Measurements from ENCODE around the gene RTN4R.
"Not testable (repeated sequence)": the region's sequence is repeated elsewhere in the genome, so short reads cannot be mapped to it uniquely, and the experiment has no call there.

RTN4R gene

GRCh38 chr22:20303229-20303534 lies 35.1 kb upstream of the RTN4R start:
- peaks cover 28% of the 10 kb centered on the region for H3K27me3 ChIP-seq (ENCODE audit: control insufficient read depth, insufficient read depth, low read length)
- H3K9ac ChIP-seq (ENCODE audit: low read depth, low read length); H3K4me1 ChIP-seq (ENCODE audit: control insufficient read depth, insufficient read depth, low read length); H3K36me3 ChIP-seq (ENCODE audit: control insufficient read depth, insufficient read depth, low read length); H3K9me3 ChIP-seq (ENCODE audit: control insufficient read depth, insufficient read depth, low read length); H3K27ac ChIP-seq (ENCODE audit: low read depth, low read length); H3K4me3 ChIP-seq (ENCODE audit: low read depth, low read length): not testable (repeated sequence)

- Histone ChIP-seq H3K9me3 (ENCODE audit: control insufficient read depth, insufficient read depth, low read length) (no peaks in the 10 kb centered on the region), H3K9ac (ENCODE audit: low read depth, low read length) (no peak overlapping the region), H3K27ac (ENCODE audit: low read depth, low read length) (no peak overlapping the region), H3K27me3 (ENCODE audit: control insufficient read depth, insufficient read depth, low read length) (peaks cover 34% of the 10 kb centered on the region), H3K36me3 (ENCODE audit: control insufficient read depth, insufficient read depth, low read length) (no peaks in the 10 kb centered on the region), H3K4me3 (ENCODE audit: low read depth, low read length) (no peak overlapping the region), H3K4me1 (ENCODE audit: control insufficient read depth, insufficient read depth, low read length) (no peaks in the 10 kb centered on the region)
Observed at GRCh38 chr22:20302438-20303228, 34.5 kb upstream of the RTN4R start.

GRCh38 chr22:20299746-20300136 lies 31.6 kb upstream of the RTN4R start:
- H3K9ac ChIP-seq (ENCODE audit: low read depth, low read length), result no peak overlapping the region
- peaks cover 48% of the 10 kb centered on the region for H3K27me3 ChIP-seq (ENCODE audit: control insufficient read depth, insufficient read depth, low read length)
- H3K4me1 ChIP-seq (ENCODE audit: control insufficient read depth, insufficient read depth, low read length), result no peaks in the 10 kb centered on the region
- H3K4me3 ChIP-seq (ENCODE audit: low read depth, low read length), result peak overlapping the region; percentile 64
- H3K36me3 ChIP-seq (ENCODE audit: control insufficient read depth, insufficient read depth, low read length), result no peaks in the 10 kb centered on the region
- H3K27ac ChIP-seq (ENCODE audit: low read depth, low read length), result no peak overlapping the region
- no peaks in the 10 kb centered on the region for H3K9me3 ChIP-seq (ENCODE audit: control insufficient read depth, insufficient read depth, low read length)

GRCh38 chr22:20298803-20299745 lies 31.0 kb upstream of the RTN4R start:
- Histone ChIP-seq H3K9ac (ENCODE audit: low read depth, low read length) (no peak overlapping the region), H3K4me3 (ENCODE audit: low read depth, low read length) (peak overlapping the region; percentile 74), H3K27ac (ENCODE audit: low read depth, low read length) (no peak overlapping the region), H3K27me3 (ENCODE audit: control insufficient read depth, insufficient read depth, low read length) (peaks cover 48% of the 10 kb centered on the region), H3K4me1 (ENCODE audit: control insufficient read depth, insufficient read depth, low read length) (no peaks in the 10 kb centered on the region), H3K36me3 (ENCODE audit: control insufficient read depth, insufficient read depth, low read length) (no peaks in the 10 kb centered on the region), H3K9me3 (ENCODE audit: control insufficient read depth, insufficient read depth, low read length) (no peaks in the 10 kb centered on the region)

GRCh38 chr22:20298110-20298802 lies 30.1 kb upstream of the RTN4R start:
- H3K27me3 ChIP-seq (ENCODE audit: control insufficient read depth, insufficient read depth, low read length), result peaks cover 48% of the 10 kb centered on the region
- no peaks in the 10 kb centered on the region for H3K9me3 ChIP-seq (ENCODE audit: control insufficient read depth, insufficient read depth, low read length)
- no peaks in the 10 kb centered on the region for H3K36me3 ChIP-seq (ENCODE audit: control insufficient read depth, insufficient read depth, low read length)
- H3K27ac ChIP-seq (ENCODE audit: low read depth, low read length), result no peak overlapping the region
- H3K4me1 ChIP-seq (ENCODE audit: control insufficient read depth, insufficient read depth, low read length), result no peaks in the 10 kb centered on the region
- no peak overlapping the region for H3K9ac ChIP-seq (ENCODE audit: low read depth, low read length)
- peak overlapping the region; percentile 74 for H3K4me3 ChIP-seq (ENCODE audit: low read depth, low read length)

- no peaks in the 10 kb centered on the region for H3K4me1 ChIP-seq (ENCODE audit: control insufficient read depth, insufficient read depth, low read length)
- no peak overlapping the region for H3K27ac ChIP-seq (ENCODE audit: low read depth, low read length)
- H3K9me3 ChIP-seq (ENCODE audit: control insufficient read depth, insufficient read depth, low read length), result no peaks in the 10 kb centered on the region
- no peak overlapping the region for H3K4me3 ChIP-seq (ENCODE audit: low read depth, low read length)
- H3K9ac ChIP-seq (ENCODE audit: low read depth, low read length), result no peak overlapping the region
- peaks cover 48% of the 10 kb centered on the region for H3K27me3 ChIP-seq (ENCODE audit: control insufficient read depth, insufficient read depth, low read length)
- no peaks in the 10 kb centered on the region for H3K36me3 ChIP-seq (ENCODE audit: control insufficient read depth, insufficient read depth, low read length)
Observed at GRCh38 chr22:20297414-20298109, 29.4 kb upstream of the RTN4R start.

- Histone ChIP-seq H3K9me3 (ENCODE audit: control insufficient read depth, insufficient read depth, low read length) (no peaks in the 10 kb centered on the region), H3K9ac (ENCODE audit: low read depth, low read length) (no peak overlapping the region), H3K4me3 (ENCODE audit: low read depth, low read length) (no peak overlapping the region), H3K27ac (ENCODE audit: low read depth, low read length) (no peak overlapping the region), H3K27me3 (ENCODE audit: control insufficient read depth, insufficient read depth, low read length) (peaks cover 46% of the 10 kb centered on the region), H3K36me3 (ENCODE audit: control insufficient read depth, insufficient read depth, low read length) (no peaks in the 10 kb centered on the region), H3K4me1 (ENCODE audit: control insufficient read depth, insufficient read depth, low read length) (no peaks in the 10 kb centered on the region)
Observed at GRCh38 chr22:20296598-20296997, 28.5 kb upstream of the RTN4R start.

GRCh38 chr22:20295262-20296064 lies 27.3 kb upstream of the RTN4R start:
- Histone ChIP-seq H3K9me3 (ENCODE audit: control insufficient read depth, insufficient read depth, low read length) (no peaks in the 10 kb centered on the region), H3K9ac (ENCODE audit: low read depth, low read length) (no peak overlapping the region), H3K4me1 (ENCODE audit: control insufficient read depth, insufficient read depth, low read length) (no peaks in the 10 kb centered on the region), H3K27me3 (ENCODE audit: control insufficient read depth, insufficient read depth, low read length) (peaks cover 34% of the 10 kb centered on the region), H3K4me3 (ENCODE audit: low read depth, low read length) (no peak overlapping the region), H3K27ac (ENCODE audit: low read depth, low read length) (no peak overlapping the region), H3K36me3 (ENCODE audit: control insufficient read depth, insufficient read depth, low read length) (no peaks in the 10 kb centered on the region)

GRCh38 chr22:20292673-20293232 lies 24.6 kb upstream of the RTN4R start:
- Histone ChIP-seq H3K27ac (ENCODE audit: low read depth, low read length) (no peak overlapping the region), H3K36me3 (ENCODE audit: control insufficient read depth, insufficient read depth, low read length) (no peaks in the 10 kb centered on the region), H3K9me3 (ENCODE audit: control insufficient read depth, insufficient read depth, low read length) (no peaks in the 10 kb centered on the region), H3K9ac (ENCODE audit: low read depth, low read length) (no peak overlapping the region), H3K27me3 (ENCODE audit: control insufficient read depth, insufficient read depth, low read length) (peaks cover 15% of the 10 kb centered on the region), H3K4me3 (ENCODE audit: low read depth, low read length) (no peak overlapping the region), H3K4me1 (ENCODE audit: control insufficient read depth, insufficient read depth, low read length) (no peaks in the 10 kb centered on the region)

- no peaks in the 10 kb centered on the region for H3K36me3 ChIP-seq (ENCODE audit: control insufficient read depth, insufficient read depth, low read length)
- H3K4me3 ChIP-seq (ENCODE audit: low read depth, low read length), result no peak overlapping the region
- no peak overlapping the region for H3K9ac ChIP-seq (ENCODE audit: low read depth, low read length)
- peaks cover 9% of the 10 kb centered on the region for H3K27me3 ChIP-seq (ENCODE audit: control insufficient read depth, insufficient read depth, low read length)
- H3K27ac ChIP-seq (ENCODE audit: low read depth, low read length), result no peak overlapping the region
- H3K4me1 ChIP-seq (ENCODE audit: control insufficient read depth, insufficient read depth, low read length), result no peaks in the 10 kb centered on the region
- no peaks in the 10 kb centered on the region for H3K9me3 ChIP-seq (ENCODE audit: control insufficient read depth, insufficient read depth, low read length)
Observed at GRCh38 chr22:20292108-20292507, 24.0 kb upstream of the RTN4R start.
